Hippocampal formation (tissue), 2 donors: Measurements from ENCODE around the gene RLBP1.
A peak's percentile ranks its signal among the peaks of the same experiment; 100 is the strongest.

Experiments used
- DNase-seq, 2 donors: peaks; one replicate each; lab custom pipeline; 2025; lab: John Stamatoyannopoulos, UW

Gene RLBP1

GRCh38 chr15:89206908-89207331 lies 14.5 kb downstream of the RLBP1 start:
- DNase-seq: peak; percentile 50 to 57

GRCh38 chr15:89205991-89206585 lies 15.3 kb downstream of the RLBP1 start:
- DNase-seq: no peak

DNA sequence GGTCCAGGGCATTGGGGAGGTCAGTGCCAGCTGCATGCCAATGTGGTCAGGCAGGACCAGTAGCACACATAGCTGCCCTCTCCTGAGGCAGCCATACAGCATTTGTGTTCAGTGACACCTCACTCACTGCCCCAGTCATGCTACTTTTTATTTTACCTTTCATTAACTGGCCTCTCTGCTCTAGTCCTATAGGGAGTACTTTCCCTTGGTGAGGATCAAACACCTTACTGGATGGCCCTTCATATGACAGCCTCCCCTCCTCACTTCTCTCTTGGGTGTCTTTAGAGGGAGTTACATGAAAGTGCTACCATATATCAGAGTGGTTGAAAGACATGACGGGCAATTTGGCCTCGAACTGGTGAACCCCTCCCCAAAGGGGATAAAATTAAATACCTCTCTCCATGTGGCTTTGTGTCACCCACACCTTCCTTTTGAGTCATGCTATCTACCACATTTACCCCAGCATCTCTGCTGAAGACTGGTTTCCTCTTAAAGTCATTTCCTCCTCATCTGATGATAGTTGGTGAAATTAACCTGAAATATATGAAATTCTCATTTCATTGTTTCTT lies 17.6 kb downstream of the RLBP1 start:
- no peak for DNase-seq

DNA sequence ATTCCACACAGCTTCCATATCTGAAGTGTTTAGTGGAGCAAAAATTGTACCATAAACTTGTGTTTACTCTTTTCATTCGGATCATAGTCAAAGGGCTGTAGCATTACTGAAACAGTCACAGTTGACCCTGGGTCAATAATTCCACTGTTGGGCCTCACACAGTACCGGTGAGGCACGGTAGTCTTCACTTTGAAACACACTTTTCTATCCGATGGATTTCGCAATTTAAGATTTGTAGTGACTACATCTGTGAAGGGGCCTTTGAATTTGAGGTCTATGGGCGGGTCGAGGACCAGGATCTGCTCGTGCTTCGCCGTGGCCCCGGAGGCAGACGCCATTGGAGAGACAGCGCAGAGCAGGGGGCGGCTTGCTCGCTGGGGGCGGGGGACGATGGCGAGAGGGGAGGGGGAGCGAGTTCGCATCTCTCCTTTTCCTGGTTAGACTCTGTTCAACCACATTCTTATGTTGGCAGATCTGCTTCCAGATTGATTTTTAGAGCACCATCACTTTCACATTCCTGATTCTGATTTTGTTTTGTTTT lies 19.8 kb downstream of the RLBP1 start:
- no peak for DNase-seq

- no peak for DNase-seq
Measured at GRCh38 chr15:89200182-89200581, 21.2 kb downstream of the RLBP1 start.

GRCh38 chr15:89199746-89200145 lies 21.6 kb downstream of the RLBP1 start:
- peak; percentile 24 to 66 for DNase-seq

- DNase-seq: peak; percentile 36 to 90
Measured at GRCh38 chr15:89198934-89199333, 22.4 kb downstream of the RLBP1 start.

DNA sequence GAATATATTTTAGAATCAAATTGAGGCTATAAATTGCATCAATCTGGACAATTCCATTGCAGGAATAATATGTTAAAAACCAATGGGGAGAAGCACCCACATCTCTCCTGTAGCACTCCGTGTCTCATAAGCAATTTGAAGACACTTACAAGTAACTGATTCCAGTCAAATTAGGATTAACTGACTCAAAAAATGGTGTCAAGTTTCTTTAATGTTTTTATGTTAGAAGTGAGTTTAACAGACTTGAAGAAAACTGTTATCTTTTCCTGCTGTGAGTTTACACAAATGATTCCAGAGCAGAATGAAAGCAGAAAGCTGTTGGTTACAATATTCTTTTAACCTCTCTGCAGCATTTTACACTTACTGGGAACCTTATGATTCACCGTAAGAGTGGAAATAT lies 23.2 kb downstream of the RLBP1 start:
- DNase-seq: no peak

DNA sequence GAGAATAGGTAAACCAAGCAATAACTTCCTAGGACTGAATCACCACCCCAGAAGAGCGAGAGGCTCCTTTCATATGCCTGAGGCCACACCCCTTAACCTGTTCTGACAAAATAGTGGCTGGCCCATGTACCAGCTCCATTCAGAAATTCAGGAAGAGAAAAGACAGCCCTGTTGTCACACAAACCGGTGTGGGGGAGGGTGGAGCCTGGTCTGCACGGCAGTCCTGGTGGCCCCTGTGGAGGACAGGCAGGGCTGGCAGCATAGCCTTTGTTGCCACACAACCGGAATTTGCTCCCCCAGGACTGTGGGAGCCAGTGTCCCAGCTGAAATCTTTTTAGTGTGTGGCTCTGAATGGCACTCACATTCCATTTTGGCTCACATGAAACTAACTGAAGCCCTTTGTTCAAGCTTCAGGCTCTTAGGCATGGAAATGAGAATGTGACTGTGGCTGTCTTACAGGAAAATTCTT lies 23.8 kb downstream of the RLBP1 start:
- DNase-seq: peak; percentile 75 to 95

- no peak for DNase-seq
Measured at GRCh38 chr15:89196994-89197393, 24.4 kb downstream of the RLBP1 start.

- no peak for DNase-seq
Measured at GRCh38 chr15:89196241-89196640, 25.1 kb downstream of the RLBP1 start.

- DNase-seq: no peak
Measured at GRCh38 chr15:89195836-89196235, 25.5 kb downstream of the RLBP1 start.

DNA sequence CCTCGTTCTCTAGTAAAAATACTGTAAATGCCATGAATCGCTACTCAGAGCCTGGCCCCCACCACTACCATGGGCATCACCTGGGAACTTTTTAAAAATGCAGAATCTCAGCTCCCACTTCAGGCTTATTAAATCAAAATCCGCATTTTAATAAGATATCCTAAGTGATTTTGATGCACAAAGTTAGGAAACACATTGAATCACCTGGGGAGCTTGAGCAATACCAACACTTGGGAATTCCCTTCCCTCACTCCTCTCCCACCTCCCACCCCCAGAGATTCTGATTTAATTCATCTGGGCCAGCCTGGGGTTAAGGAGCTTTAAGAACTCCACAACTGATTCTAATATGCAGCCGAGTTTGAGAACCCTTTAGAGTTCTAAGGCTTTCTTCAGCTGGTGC lies 26.8 kb downstream of the RLBP1 start:
- DNase-seq: no peak

GRCh38 chr15:89192766-89193165 lies 28.6 kb downstream of the RLBP1 start:
- no peak for DNase-seq

DNA sequence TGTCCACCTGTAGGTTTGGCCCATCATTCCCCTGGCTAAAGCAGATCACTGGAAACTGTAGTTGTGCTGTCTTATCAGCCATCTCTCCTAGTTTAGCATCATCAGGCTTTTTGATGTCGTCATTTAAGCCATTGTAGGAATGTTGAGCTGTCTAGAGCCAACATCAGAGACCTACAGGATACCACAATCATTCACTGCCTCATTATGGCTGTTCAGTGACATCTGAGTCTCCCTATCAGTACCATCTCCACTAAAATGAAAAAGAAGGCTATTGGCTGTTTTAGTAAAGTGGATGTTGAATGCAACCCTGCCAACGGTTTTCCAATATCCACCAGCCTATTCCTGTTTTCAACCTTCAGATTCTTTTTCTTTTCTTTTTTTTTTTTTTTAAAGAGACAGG lies 29.2 kb downstream of the RLBP1 start:
- no peak for DNase-seq

DNA sequence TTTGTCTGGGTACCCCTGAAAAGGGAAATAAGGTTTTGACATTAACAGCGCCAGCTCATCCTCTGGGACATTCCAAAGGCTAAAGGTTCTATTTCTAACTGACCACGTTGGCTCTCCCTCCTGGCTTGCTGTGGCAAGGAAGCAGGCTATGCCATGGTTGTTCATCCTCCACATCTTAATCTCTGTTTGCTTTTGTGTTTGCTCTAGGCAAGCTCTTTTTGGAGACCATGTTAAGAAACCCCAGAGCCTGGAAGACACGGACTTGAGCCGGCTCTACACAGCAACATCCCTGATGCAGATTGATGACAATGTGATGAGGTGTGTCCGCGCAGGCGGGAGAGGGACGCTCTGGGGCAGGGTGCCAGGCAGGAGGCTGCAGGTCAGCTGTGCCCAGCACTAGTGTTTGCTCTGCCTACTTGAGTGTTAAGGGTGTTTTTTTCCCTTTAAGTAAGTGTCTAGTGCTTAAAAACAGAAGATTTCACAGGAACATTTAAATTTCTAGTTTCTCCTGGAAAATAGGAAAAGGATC lies 33.3 kb downstream of the RLBP1 start:
- DNase-seq: no peak

DNA sequence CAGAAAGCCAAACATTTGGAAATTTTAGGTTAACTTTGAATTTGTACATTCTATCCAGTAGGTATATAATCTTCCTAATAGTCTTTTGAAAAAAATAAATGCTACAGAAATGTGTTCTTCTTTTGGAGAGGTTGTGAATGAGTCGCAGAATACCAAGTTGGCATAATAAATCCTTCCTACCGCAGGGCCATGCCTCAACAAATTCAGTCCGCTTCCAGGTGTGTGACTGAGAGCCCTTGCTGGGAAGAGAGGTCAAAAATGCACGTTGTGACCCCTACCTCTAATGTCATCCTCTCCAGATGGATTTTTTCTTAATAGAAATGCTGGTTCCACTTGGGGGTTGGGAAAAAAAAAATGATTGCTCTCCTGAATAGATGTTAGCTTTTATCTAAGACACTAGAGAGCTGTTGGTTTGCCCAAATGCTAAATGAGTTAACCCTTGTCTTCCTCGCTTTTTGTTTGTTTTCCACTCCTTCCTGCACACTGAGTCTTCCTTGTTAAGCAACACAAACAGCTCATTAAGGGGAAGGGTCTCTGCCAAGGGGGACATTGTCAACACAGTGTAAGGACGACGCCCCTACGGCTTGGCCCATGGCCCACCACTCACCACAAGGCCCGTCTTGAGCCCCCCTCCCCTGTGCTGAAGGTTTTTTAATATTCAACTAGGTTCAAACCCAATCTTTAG lies 33.9 kb downstream of the RLBP1 start:
- DNase-seq: no peak

DNA sequence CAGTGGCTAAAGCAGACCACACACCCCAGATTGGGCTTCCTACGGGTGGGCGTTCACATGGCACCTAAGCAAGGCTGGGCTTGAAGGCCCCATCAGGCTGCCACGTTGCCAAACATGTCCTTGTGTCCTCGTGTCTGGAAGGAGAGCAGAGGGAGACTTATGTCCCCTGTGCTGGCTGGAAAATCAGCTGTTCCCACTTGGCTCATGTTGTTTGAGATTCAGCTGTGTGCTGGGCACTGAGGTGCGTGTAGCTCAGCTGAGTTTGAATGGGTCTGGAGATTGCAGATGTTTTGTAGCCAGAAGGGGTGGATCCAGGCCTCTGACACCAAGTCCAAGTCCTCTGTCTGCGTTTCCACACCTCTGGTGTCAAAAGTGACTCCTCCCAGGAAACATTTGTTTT lies 34.6 kb downstream of the RLBP1 start:
- no peak for DNase-seq

DNA sequence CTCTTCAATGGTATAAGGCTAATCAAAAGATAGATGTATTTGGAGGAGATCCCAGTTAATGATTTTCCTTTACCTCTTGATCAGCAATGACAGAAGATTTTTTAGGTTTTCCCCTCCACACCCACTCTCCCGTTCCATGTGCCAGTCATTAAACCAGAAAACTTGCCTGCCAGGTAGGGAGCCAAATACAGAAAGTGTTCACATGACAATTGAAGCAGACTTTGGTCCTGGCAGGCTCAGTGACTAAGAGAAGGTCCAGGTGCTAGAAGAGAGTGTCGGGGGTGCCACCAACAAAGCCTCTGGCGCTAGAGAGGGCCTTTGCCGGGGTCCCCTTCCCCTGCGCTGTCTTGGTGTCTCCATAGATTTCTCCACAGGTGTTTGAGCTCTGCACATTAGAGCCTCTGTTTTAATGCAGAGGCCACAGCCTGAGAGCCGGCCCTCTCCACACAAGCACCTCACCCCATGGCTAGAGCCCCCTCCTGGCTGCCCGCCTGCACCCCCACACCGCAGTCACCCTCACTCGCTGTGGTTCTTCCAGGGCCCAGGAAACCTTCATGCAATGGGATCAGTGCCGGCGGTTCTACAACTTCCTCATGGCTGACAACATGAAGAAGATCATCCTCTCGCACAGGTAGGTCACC lies 36.4 kb downstream of the RLBP1 start:
- DNase-seq: no peak

DNA sequence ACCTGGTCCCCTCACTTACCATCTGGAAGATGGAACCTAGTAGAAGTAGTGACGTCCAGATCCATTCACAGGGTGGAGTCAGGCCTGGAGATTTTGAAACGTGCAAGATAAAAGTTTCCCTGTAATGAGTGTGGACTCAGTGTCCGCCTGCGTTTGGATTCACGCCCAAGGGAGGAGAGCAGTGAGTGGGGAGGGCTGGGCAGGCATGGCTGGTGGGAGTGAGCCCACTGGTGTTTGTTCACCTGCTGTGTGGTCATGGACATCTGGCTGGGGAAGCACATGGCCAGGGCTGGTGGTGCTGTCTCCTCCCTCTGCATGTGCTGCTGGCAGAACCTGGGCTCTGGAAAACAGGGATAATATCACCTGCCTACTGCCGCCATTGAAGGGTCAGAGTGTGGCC lies 37.0 kb downstream of the RLBP1 start:
- DNase-seq: no peak

DNA sequence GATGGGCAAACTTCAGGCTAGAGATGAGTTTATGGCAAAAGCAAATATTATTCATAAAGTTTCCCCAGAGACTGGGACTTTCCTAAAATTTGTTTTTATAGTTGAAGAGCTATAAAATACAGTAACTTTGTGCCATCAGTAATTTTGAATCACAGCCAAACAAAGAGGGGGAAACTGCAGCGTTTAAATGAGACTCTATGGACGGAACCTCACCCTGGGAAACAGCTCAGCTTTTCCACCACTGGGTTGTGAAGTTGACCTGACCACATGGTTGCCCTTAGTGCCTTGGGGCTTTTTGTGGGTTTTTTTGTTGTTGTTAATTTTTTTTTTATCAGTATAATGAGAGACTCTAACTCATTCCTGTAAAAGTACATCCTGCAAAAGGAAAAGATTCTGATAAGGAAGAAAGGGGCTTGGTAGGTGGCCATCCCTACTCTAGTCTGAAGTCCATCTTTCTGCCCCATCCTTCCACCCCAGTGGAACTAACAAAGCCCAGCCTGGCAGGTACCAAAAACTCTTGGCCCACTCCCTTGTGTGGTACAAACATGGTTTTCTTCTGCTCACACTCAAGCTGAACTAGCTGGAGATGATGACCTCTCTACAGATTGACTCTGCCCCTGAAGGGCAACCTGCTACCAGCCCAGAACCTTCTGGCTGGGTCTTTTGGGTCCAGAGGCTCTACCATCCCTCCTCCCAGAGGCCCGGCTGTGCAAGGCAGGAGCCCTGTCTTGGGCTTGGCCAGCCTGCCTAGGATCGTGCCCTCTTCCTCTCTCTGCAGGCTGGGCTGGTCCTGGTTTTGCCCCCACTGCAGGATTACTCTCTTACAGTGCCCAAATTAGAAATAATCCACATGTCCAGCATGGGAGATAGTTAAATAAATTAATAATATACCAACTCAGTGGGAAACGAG lies 41.2 kb downstream of the RLBP1 start:
- no peak for DNase-seq
